Parathyroid adenoma (tissue), 2 donors: ENCODE measurements around the gene SPDEF.

Source experiments
- H2AFZ ChIP-seq: fragments of 300-600 bp; sonication (generic); one replicate; pipeline ENCODE4 v1.7.0; 2017; ENCODE audit warnings: antibody characterized with exemption, mild to moderate bottlenecking
- H3K27ac ChIP-seq: fragments of 300-600 bp; sonication (generic); one replicate; pipeline ENCODE4 v1.7.0; 2017
- H3K27me3 ChIP-seq: fragments of 300-600 bp; sonication (generic); one replicate; pipeline ENCODE4 v1.7.0; 2017; ENCODE audit warnings: low read length; ENCODE audit not compliant: control insufficient read depth, insufficient read depth
- H3K36me3 ChIP-seq: fragments of 300-600 bp; sonication (generic); one replicate; pipeline ENCODE4 v1.7.0; 2017; ENCODE audit warnings: low read length; ENCODE audit not compliant: control insufficient read depth, insufficient read depth
- H3K4me1 ChIP-seq: fragments of 300-600 bp; sonication (generic); one replicate; pipeline ENCODE4 v1.7.0; 2017; ENCODE audit warnings: control low read depth
- H3K4me2 ChIP-seq: fragments of 300-600 bp; sonication (generic); one replicate; pipeline ENCODE4 v1.7.0; 2017; ENCODE audit warnings: low read length
- H3K4me3 ChIP-seq: fragments of 300-600 bp; sonication (generic); one replicate; pipeline ENCODE4 v1.7.0; 2017; ENCODE audit warnings: low read depth, low read length
- H3K79me2 ChIP-seq: fragments of 300-600 bp; sonication (generic); one replicate; pipeline ENCODE4 v1.7.0; 2017; ENCODE audit warnings: control low read depth
- H3K9ac ChIP-seq: fragments of 300-600 bp; sonication (generic); one replicate; pipeline ENCODE4 v1.7.0; 2017; ENCODE audit warnings: mild to moderate bottlenecking
- H3K9me3 ChIP-seq: fragments of 300-600 bp; sonication (generic); one replicate; pipeline ENCODE4 v1.7.0; 2017; ENCODE audit warnings: low read length; ENCODE audit not compliant: control insufficient read depth
- CTCF ChIP-seq: fragments of 300-600 bp; sonication (generic); IDR thresholded peaks from one replicate; pipeline ENCODE4 v1.7.0; 2017; ENCODE audit warnings: antibody characterized with exemption, mild to moderate bottlenecking
- donor health status: primary hyperparathyroidism.

The SPDEF gene

GRCh38 chr6:34557228-34557627 lies 1.1 kb upstream of the SPDEF start:
- Histone ChIP-seq H3K4me1 (no peaks in the 10 kb centered on the region), H3K4me2 (no peak overlapping the region), H3K36me3 (no peaks in the 10 kb centered on the region), H3K9ac (no peak overlapping the region), H3K79me2 (no peaks in the 10 kb centered on the region), H3K27ac (no peak overlapping the region), H3K27me3 (no peaks in the 10 kb centered on the region), H3K4me3 (no peak overlapping the region), H2AFZ (no peak overlapping the region), H3K9me3 (no peaks in the 10 kb centered on the region)
- no peak for TF ChIP-seq CTCF

GRCh38 chr6:34556493-34556892 lies 364 bp upstream of the SPDEF start:
- H3K79me2 ChIP-seq: no peaks in the 10 kb centered on the region
- no peak overlapping the region for H3K4me2 ChIP-seq
- no peak overlapping the region for H3K9ac ChIP-seq
- no peaks in the 10 kb centered on the region for H3K27me3 ChIP-seq
- H2AFZ ChIP-seq: no peak overlapping the region
- no peak overlapping the region for H3K4me3 ChIP-seq
- H3K9me3 ChIP-seq: no peaks in the 10 kb centered on the region
- no peaks in the 10 kb centered on the region for H3K36me3 ChIP-seq
- H3K27ac ChIP-seq: no peak overlapping the region
- TF ChIP-seq CTCF: no peak
- H3K4me1 ChIP-seq: no peaks in the 10 kb centered on the region

- TF ChIP-seq CTCF: no peak
- Histone ChIP-seq H3K27me3 (no peaks in the 10 kb centered on the region), H3K27ac (no peak overlapping the region), H3K9me3 (no peaks in the 10 kb centered on the region), H2AFZ (no peak overlapping the region), H3K9ac (no peak overlapping the region), H3K4me3 (no peak overlapping the region), H3K4me1 (no peaks in the 10 kb centered on the region), H3K4me2 (no peak overlapping the region), H3K36me3 (no peaks in the 10 kb centered on the region), H3K79me2 (no peaks in the 10 kb centered on the region)
These were observed 801 bp downstream of the SPDEF start for GRCh38 chr6:34555328-34555727.

GRCh38 chr6:34555007-34555322 lies 1.2 kb downstream of the SPDEF start:
- TF ChIP-seq CTCF: no peak
- H3K9ac ChIP-seq: no peak overlapping the region
- no peak overlapping the region for H2AFZ ChIP-seq
- H3K4me2 ChIP-seq: no peak overlapping the region
- H3K36me3 ChIP-seq: no peaks in the 10 kb centered on the region
- H3K9me3 ChIP-seq: no peaks in the 10 kb centered on the region
- no peaks in the 10 kb centered on the region for H3K79me2 ChIP-seq
- no peak overlapping the region for H3K4me3 ChIP-seq
- H3K27ac ChIP-seq: no peak overlapping the region
- H3K4me1 ChIP-seq: no peaks in the 10 kb centered on the region
- no peaks in the 10 kb centered on the region for H3K27me3 ChIP-seq

- Histone ChIP-seq H2AFZ (no peak overlapping the region), H3K4me2 (no peak overlapping the region), H3K79me2 (no peaks in the 10 kb centered on the region), H3K4me1 (no peaks in the 10 kb centered on the region), H3K27ac (no peak overlapping the region), H3K4me3 (no peak overlapping the region), H3K36me3 (no peaks in the 10 kb centered on the region), H3K9me3 (no peaks in the 10 kb centered on the region), H3K27me3 (no peaks in the 10 kb centered on the region), H3K9ac (no peak overlapping the region)
- no peak for TF ChIP-seq CTCF
These were observed 1.7 kb downstream of the SPDEF start for GRCh38 chr6:34554291-34555006.
